Neural progenitor cell (in vitro differentiated cells): ENCODE measurements around the gene LACTB.

Experiments used
- EZH2 ChIP-seq: fragments of 200-600 bp; sonication (generic); IDR thresholded peaks from 2 replicates; pipeline ENCODE4 v1.6.1; 2017; ENCODE audit warnings: antibody characterized with exemption, mild to moderate bottlenecking, moderate library complexity
- EZH2phosphoT487 ChIP-seq: fragments of 200-600 bp; sonication (generic); IDR thresholded peaks from 2 replicates; pipeline ENCODE4 v1.6.1; 2017; ENCODE audit warnings: antibody characterized with exemption
- TF ChIP-seq, protein P1 (sequence below): fragments of 200-600 bp; sonication (generic); IDR thresholded peaks from 2 replicates; pipeline ENCODE4 v1.5.1; 2017; ENCODE audit warnings: antibody characterized with exemption, mild to moderate bottlenecking

DNA sequence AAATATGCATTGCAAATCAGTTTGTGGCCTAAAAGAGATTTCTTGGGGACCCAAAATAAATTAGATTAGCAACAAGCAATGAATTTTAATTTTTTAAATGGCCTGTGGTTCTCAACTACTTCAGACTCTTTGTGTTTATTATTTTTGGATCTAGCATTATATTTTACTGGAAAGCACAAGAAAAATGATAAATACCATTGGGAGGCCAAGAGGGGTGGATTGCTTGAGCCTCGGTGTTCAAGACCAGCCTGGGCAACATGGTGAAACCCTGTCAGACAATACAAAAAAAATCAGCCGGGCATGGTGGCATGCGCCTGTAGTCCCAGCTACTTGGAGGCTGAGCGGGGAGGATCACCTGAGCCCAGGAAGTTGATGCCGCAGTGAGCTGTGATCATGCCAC is 13.6 kb downstream of the LACTB start:
- TF ChIP-seq, protein P1, sequence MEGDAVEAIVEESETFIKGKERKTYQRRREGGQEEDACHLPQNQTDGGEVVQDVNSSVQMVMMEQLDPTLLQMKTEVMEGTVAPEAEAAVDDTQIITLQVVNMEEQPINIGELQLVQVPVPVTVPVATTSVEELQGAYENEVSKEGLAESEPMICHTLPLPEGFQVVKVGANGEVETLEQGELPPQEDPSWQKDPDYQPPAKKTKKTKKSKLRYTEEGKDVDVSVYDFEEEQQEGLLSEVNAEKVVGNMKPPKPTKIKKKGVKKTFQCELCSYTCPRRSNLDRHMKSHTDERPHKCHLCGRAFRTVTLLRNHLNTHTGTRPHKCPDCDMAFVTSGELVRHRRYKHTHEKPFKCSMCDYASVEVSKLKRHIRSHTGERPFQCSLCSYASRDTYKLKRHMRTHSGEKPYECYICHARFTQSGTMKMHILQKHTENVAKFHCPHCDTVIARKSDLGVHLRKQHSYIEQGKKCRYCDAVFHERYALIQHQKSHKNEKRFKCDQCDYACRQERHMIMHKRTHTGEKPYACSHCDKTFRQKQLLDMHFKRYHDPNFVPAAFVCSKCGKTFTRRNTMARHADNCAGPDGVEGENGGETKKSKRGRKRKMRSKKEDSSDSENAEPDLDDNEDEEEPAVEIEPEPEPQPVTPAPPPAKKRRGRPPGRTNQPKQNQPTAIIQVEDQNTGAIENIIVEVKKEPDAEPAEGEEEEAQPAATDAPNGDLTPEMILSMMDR: no peak
- TF ChIP-seq EZH2 (no peak), EZH2phosphoT487 (no peak)
